ENCODE data around the gene SIGLEC9. TPM values are rescaled to one million over a fixed set of nuclear protein-coding genes. Genes with fewer than 3 reads are reported as not detected.

The SIGLEC9 gene
- total and polyA plus RNA-seq, 8 donors: 0.19 to 4.1 (median 0.91) TPM

DNA sequence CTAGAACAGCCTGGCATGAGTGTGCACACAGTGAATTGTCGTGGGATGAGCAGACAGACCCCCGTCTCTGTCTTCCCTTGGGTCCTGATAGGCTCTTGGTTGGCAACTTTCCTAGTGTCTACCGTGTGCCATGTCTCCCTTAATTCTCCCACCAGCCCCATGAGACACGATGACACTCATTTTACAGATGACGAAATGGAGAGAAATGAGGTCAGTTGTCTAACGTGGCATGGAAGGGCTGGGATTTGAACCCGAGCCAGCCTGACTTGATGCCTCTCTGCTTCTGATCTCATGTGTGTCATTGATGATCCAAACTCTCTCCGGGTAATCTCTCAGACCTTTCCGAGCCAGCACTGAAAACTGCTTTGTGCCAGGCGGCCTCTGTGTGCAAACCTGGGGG is 33.6 kb upstream of the SIGLEC9 start:
- H3K4me3 ChIP-seq: no peak overlapping the region
- TF ChIP-seq CTCF (IDR thresholded peaks at IDR 0.05): no peak
- H3K27ac ChIP-seq: no peak overlapping the region
- intact Hi-C loops (cut with DNase I): loop anchor here in 2 of 3 donors (5.0 kb wide), 3 partner anchors 64 to 159 kb away; partner anchors contain the start of gene KLK11 (in 1 of the 2)
- H3K9me3 ChIP-seq: no peaks in the 10 kb centered on the region
- H3K36me3 ChIP-seq: no peaks in the 10 kb centered on the region
- no peak for ATAC-seq
- 85 to 87% methylated on average over 10 of the region's 10 CpGs for WGBS, 2 donors
- no peak for DNase-seq
- H3K4me1 ChIP-seq: no peaks in the 10 kb centered on the region
- no peaks in the 10 kb centered on the region for H3K27me3 ChIP-seq
- no peak for FAIRE-seq

- intact Hi-C loops (cut with DNase I): loop anchor here in 2 of 3 donors (5.0 kb wide), 3 partner anchors 65 to 160 kb away; partner anchors contain the start of gene KLK11 (in 1 of the 2)
Measured at GRCh38 chr19:51091895-51092873, 32.5 kb upstream of the SIGLEC9 start.

GRCh38 chr19:51093101-51093500 is 31.6 kb upstream of the SIGLEC9 start:
- no peaks in the 10 kb centered on the region for H3K27me3 ChIP-seq
- H3K9me3 ChIP-seq: no peaks in the 10 kb centered on the region
- 56 to 59% methylated on average over 8 of the region's 8 CpGs for WGBS, 2 donors
- intact Hi-C loops (cut with DNase I): loop anchor here in 2 of 3 donors (5.0 kb wide), 3 partner anchors 66 to 161 kb away; partner anchors contain the start of gene KLK11 (in 1 of the 2)
- FAIRE-seq (no peak), DNase-seq (no peak), ATAC-seq (peak in 1 of 4 donors; percentile 18)
- H3K4me1 ChIP-seq: no peaks in the 10 kb centered on the region
- H3K27ac ChIP-seq: no peak overlapping the region
- H3K36me3 ChIP-seq: no peaks in the 10 kb centered on the region
- H3K4me3 ChIP-seq: no peak overlapping the region
- no peak for TF ChIP-seq CTCF (IDR thresholded peaks at IDR 0.05)

More at GRCh38 chr19:51091895-51092873, 32.5 kb upstream of the SIGLEC9 start:
- H3K27ac ChIP-seq: no peak overlapping the region
- ATAC-seq: no peak
- H3K27me3 ChIP-seq: no peaks in the 10 kb centered on the region
- no peaks in the 10 kb centered on the region for H3K4me1 ChIP-seq
- 55 to 56% methylated on average over 16 of the region's 16 CpGs for WGBS, 2 donors
- no peaks in the 10 kb centered on the region for H3K36me3 ChIP-seq
- DNase-seq: no peak
- H3K9me3 ChIP-seq: no peaks in the 10 kb centered on the region
- no peak for FAIRE-seq
- H3K4me3 ChIP-seq: no peak overlapping the region
- TF ChIP-seq CTCF (IDR thresholded peaks at IDR 0.05): no peak

DNA sequence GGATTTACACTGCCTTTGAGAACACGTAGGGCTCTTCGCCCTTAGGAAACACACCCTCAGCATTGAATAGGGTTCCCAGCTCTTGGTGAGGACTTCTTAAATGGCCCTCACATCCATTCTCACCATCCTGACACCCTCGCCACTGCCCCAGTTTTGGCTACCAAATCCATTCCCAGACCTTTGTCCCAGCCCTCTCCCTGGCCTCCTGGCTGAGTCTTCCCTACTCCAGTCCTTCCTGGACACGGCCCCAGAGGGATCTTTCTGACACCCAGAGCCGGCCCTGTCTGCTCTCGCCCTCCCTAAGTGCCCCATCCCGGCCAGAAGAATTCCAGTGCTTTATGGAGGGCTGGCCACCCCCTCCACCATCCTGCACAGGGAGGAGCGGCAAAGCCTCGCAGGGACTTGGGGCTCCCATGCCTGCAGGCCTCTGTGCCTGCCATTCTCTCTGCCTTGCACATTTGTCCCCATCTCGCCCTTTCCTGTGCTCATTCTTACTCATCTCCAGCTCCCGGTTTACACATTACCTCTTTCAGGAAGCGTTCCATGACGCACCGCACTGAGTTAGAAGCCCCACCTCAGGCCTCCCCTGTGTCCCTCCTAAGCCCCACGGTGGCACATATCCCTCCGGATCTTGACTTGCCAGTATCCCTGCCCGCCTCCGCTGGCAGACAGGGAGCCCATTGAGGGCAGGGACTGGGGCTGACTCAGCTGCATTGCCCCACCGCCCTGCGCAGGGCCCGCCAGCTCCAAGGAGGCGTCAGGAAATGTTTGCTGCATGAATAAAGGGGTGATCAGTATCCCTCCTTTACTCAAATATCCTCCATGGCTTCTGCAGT is 31.0 kb upstream of the SIGLEC9 start:
- no peak for FAIRE-seq

More for the DNA sequence above, 31.0 kb upstream of the SIGLEC9 start:
- ATAC-seq (no peak), DNase-seq (no peak)
- WGBS, 2 donors: 77 to 82% methylated on average over 22 of the region's 22 CpGs
- intact Hi-C loops (cut with DNase I): loop anchor here in 2 of 3 donors (5.0 kb wide), 3 partner anchors 66 to 161 kb away; partner anchors contain the start of gene KLK11 (in 1 of the 2)
- Histone ChIP-seq H3K27ac (no peak overlapping the region), H3K9me3 (no peaks in the 10 kb centered on the region), H3K4me1 (no peaks in the 10 kb centered on the region), H3K27me3 (no peaks in the 10 kb centered on the region), H3K36me3 (no peaks in the 10 kb centered on the region), H3K4me3 (no peak overlapping the region)
- TF ChIP-seq CTCF (IDR thresholded peaks at IDR 0.05): no peak
